ENCODE measurements around the gene DMD. TPM values are rescaled to one million over a fixed set of nuclear protein-coding genes. Genes with fewer than 3 reads are reported as not detected.

DMD gene
- polyA plus RNA-seq, 1 donor from 2014 or later: 21.6 TPM

- H3K36me3 ChIP-seq (ENCODE audit: insufficient read depth, low read length): no peaks in the 10 kb centered on the region
- no peaks in the 10 kb centered on the region for H3K27me3 ChIP-seq (ENCODE audit: insufficient read depth, low read depth, low read length)
- no peak overlapping the region for H3K4me2 ChIP-seq (ENCODE audit: low read length)
- H4K20me1 ChIP-seq (ENCODE audit: insufficient read depth): no peaks in the 10 kb centered on the region
- H3K27ac ChIP-seq (ENCODE audit: low read length): no peak overlapping the region
- no peaks in the 10 kb centered on the region for H3K9me2 ChIP-seq (ENCODE audit: insufficient read depth, low read length)
- H3K9ac ChIP-seq (ENCODE audit: low read length): no peak overlapping the region
- H2AFZ ChIP-seq (ENCODE audit: low read depth, low read length): no peak overlapping the region
- TF ChIP-seq TAF1 (IDR thresholded peaks at IDR 0.05; ENCODE audit: low read depth) (no peak), EP300 (conservative IDR thresholded peaks at IDR 0.05; ENCODE audit: poor library complexity, severe bottlenecking) (no peak), MXI1 (conservative IDR thresholded peaks at IDR 0.05; ENCODE audit: poor library complexity, severe bottlenecking) (no peak), RAD21 (conservative IDR thresholded peaks at IDR 0.05) (no peak), POLR2AphosphoS5 (IDR thresholded peaks at IDR 0.05) (no peak), CTCF (IDR thresholded peaks at IDR 0.05; ENCODE audit: poor library complexity, severe bottlenecking) (no peak), SMC3 (conservative IDR thresholded peaks at IDR 0.05; ENCODE audit: poor library complexity) (no peak), EZH2 (IDR thresholded peaks at IDR 0.05; ENCODE audit: borderline replicate concordance, insufficient read depth, low read length, poor library complexity, severe bottlenecking) (no peak)
- TF ChIP-seq, protein P1, sequence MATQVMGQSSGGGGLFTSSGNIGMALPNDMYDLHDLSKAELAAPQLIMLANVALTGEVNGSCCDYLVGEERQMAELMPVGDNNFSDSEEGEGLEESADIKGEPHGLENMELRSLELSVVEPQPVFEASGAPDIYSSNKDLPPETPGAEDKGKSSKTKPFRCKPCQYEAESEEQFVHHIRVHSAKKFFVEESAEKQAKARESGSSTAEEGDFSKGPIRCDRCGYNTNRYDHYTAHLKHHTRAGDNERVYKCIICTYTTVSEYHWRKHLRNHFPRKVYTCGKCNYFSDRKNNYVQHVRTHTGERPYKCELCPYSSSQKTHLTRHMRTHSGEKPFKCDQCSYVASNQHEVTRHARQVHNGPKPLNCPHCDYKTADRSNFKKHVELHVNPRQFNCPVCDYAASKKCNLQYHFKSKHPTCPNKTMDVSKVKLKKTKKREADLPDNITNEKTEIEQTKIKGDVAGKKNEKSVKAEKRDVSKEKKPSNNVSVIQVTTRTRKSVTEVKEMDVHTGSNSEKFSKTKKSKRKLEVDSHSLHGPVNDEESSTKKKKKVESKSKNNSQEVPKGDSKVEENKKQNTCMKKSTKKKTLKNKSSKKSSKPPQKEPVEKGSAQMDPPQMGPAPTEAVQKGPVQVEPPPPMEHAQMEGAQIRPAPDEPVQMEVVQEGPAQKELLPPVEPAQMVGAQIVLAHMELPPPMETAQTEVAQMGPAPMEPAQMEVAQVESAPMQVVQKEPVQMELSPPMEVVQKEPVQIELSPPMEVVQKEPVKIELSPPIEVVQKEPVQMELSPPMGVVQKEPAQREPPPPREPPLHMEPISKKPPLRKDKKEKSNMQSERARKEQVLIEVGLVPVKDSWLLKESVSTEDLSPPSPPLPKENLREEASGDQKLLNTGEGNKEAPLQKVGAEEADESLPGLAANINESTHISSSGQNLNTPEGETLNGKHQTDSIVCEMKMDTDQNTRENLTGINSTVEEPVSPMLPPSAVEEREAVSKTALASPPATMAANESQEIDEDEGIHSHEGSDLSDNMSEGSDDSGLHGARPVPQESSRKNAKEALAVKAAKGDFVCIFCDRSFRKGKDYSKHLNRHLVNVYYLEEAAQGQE (IDR thresholded peaks at IDR 0.05; ENCODE audit: borderline replicate concordance): no peak
- no peaks in the 10 kb centered on the region for H3K79me2 ChIP-seq (replicated peaks; ENCODE audit: insufficient read depth, low read length)
- H3K9me3 ChIP-seq (ENCODE audit: low read length): no peaks in the 10 kb centered on the region
- H3K4me3 ChIP-seq (ENCODE audit: low read length): no peak overlapping the region
- H3F3A ChIP-seq (ENCODE audit: insufficient read depth, low read length, poor library complexity, severe bottlenecking): no peaks in the 10 kb centered on the region
Measured at GRCh38 chrX:32139476-32139875, 1071.9 kb downstream of the DMD start.

GRCh38 chrX:32137525-32137924 lies 1073.8 kb downstream of the DMD start:
- Histone ChIP-seq H3K4me2 (ENCODE audit: low read length) (no peak overlapping the region), H3K9me3 (ENCODE audit: low read length) (no peaks in the 10 kb centered on the region), H3K36me3 (ENCODE audit: insufficient read depth, low read length) (no peaks in the 10 kb centered on the region), H2AFZ (ENCODE audit: low read depth, low read length) (no peak overlapping the region), H3K9me2 (ENCODE audit: insufficient read depth, low read length) (no peaks in the 10 kb centered on the region), H3K27me3 (ENCODE audit: insufficient read depth, low read depth, low read length) (no peaks in the 10 kb centered on the region), H3F3A (ENCODE audit: insufficient read depth, low read length, poor library complexity, severe bottlenecking) (no peaks in the 10 kb centered on the region), H3K4me3 (ENCODE audit: low read length) (no peak overlapping the region), H3K27ac (ENCODE audit: low read length) (no peak overlapping the region), H3K79me2 (replicated peaks; ENCODE audit: insufficient read depth, low read length) (no peaks in the 10 kb centered on the region), H3K9ac (ENCODE audit: low read length) (no peak overlapping the region), H4K20me1 (ENCODE audit: insufficient read depth) (no peaks in the 10 kb centered on the region)
- TF ChIP-seq SMC3 (conservative IDR thresholded peaks at IDR 0.05; ENCODE audit: poor library complexity) (no peak), EZH2 (IDR thresholded peaks at IDR 0.05; ENCODE audit: borderline replicate concordance, insufficient read depth, low read length, poor library complexity, severe bottlenecking) (no peak), POLR2AphosphoS5 (IDR thresholded peaks at IDR 0.05) (no peak), EP300 (conservative IDR thresholded peaks at IDR 0.05; ENCODE audit: poor library complexity, severe bottlenecking) (no peak)
- TF ChIP-seq, protein P1 (IDR thresholded peaks at IDR 0.05; ENCODE audit: borderline replicate concordance): no peak
